ENCODE measurements around the gene IMPG2. TPM values are rescaled to one million over a fixed set of nuclear protein-coding genes. Genes with fewer than 3 reads are reported as not detected.

The IMPG2 gene
- polyA plus RNA-seq, 1 donor from 2014 or later, result 0.05 TPM

DNA sequence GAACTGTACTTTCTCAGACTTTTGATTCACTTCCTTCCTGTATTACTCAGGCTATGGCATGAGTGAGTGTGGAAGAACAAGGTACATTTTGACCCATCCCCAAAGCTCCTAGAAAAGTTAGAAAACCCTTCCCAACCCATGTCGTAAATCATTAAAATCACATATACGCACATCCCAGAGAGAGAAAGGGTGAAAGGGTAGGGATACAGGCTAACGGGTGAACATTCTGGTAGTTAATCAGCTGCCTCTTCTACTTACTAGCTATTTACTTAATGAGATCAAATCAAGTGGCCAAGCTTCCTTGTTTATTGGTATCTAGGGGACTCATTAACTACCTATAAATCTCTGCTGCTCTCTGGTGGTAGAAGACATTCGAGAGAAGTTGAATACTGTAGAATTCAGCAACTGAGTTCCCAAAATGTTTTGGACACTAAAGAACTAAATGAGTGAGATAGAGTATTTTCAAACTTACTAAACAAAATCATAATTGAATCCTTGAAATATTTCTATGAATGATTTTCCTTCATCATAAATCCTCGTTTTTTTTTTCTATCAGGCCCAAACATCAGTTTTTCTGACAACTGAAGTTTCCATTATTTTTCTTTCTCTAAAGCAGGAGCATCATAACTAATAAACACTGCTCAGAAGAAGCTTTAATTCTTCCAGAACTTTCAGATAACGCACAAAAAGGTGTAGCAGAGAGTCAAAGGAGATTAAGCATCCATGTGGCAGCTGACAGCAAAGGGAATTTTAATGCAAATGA lies 124.2 kb downstream of the IMPG2 start:
- no peak overlapping the region for H3K4me3 Mint-ChIP-seq
- peaks cover 3% of the 10 kb centered on the region for H3K27me3 Mint-ChIP-seq
- no peak overlapping the region for H3K27ac Mint-ChIP-seq
- H3K9me3 Mint-ChIP-seq, result peaks cover 0 to 3% (median 0%) of the 10 kb centered on the region in 3 donors
- H3K4me1 Mint-ChIP-seq, result peaks cover 0 to 2% (median 0%) of the 10 kb centered on the region in 3 donors
- no peaks in the 10 kb centered on the region for H3K36me3 Mint-ChIP-seq

GRCh38 chr3:101194392-101194791 lies 126.0 kb downstream of the IMPG2 start:
- H3K4me3 Mint-ChIP-seq, result no peak overlapping the region
- H3K4me1 Mint-ChIP-seq, result peaks cover 0 to 2% (median 0%) of the 10 kb centered on the region in 3 donors
- no peaks in the 10 kb centered on the region for H3K36me3 Mint-ChIP-seq

DNA sequence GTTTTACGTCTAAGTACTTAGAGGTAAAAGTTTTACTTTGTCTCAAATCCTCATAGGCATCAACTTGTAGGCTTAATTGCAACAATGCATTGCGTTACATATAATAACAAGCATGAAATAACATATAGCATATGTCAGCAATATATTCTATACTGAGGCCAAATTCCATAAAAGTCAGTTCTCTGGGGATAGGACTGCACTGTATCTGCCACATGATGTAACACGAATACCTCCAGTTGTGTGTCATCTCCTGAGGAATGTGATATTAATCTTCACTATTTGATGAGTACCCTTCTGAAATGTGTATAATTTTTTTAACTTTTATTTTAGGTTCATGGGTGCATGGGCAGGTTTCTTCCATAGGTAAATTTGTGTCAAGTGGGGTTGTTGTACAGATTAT lies 126.4 kb downstream of the IMPG2 start:
- Mint-ChIP-seq H3K27ac (no peak overlapping the region), H3K4me1 (peaks cover 0 to 2% (median 0%) of the 10 kb centered on the region in 3 donors), H3K36me3 (no peaks in the 10 kb centered on the region)

More at GRCh38 chr3:101194392-101194791, 126.0 kb downstream of the IMPG2 start:
- H3K9me3 Mint-ChIP-seq, result peaks cover 0 to 2% (median 0%) of the 10 kb centered on the region in 3 donors
- peaks cover 4% of the 10 kb centered on the region for H3K27me3 Mint-ChIP-seq
- no peak overlapping the region for H3K27ac Mint-ChIP-seq

DNA sequence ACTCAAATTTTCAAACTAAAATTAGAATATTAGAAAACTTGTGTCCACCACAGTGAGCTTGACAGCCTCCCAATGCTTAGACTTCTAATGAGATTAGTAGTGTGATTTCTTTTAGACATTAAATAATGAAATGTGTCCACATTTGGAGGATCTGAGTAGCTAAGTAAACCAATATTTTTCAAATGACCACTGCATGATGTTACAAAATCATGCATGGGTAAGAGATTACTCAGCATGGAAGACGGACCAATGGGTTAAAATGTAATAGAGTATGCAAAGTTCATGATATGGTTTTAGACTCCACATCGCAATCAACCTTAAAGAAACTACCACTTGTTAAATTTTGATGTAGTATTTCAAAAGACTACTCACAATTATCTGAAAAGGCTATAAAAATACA lies 130.6 kb downstream of the IMPG2 start:
- Mint-ChIP-seq H3K36me3 (no peaks in the 10 kb centered on the region), H3K9me3 (peaks cover 0 to 2% (median 2%) of the 10 kb centered on the region in 3 donors), H3K27me3 (peaks cover 2% of the 10 kb centered on the region), H3K4me3 (no peak overlapping the region), H3K27ac (no peak overlapping the region), H3K4me1 (no peaks in the 10 kb centered on the region)

More for the DNA sequence above, 126.4 kb downstream of the IMPG2 start:
- Mint-ChIP-seq H3K9me3 (peaks cover 0 to 2% (median 0%) of the 10 kb centered on the region in 3 donors), H3K4me3 (no peak overlapping the region), H3K27me3 (peaks cover 4% of the 10 kb centered on the region)

DNA sequence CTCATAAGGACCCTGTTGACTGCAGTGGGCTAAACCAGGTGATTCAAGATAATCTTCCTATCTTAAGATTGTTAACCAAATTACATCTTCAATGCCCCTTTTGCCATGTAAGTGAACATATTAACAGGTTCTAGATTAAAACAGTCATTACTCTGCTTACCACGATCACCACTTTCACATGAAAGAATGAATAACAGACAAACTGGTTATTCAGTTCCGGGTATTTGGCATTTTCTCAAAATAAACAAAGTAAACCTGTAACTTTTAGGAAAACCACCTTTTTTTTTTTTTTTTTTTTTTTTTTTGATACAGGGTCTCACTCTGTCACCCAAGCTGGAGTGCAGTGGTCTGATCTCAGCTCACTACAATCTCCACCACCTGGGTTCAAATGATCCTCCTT lies 131.2 kb downstream of the IMPG2 start:
- H3K36me3 Mint-ChIP-seq, result no peaks in the 10 kb centered on the region
- H3K27ac Mint-ChIP-seq, result no peak overlapping the region
- peaks cover 0 to 2% (median 2%) of the 10 kb centered on the region in 3 donors for H3K9me3 Mint-ChIP-seq
- no peaks in the 10 kb centered on the region for H3K4me1 Mint-ChIP-seq
- H3K27me3 Mint-ChIP-seq, result peaks cover 2% of the 10 kb centered on the region
- H3K4me3 Mint-ChIP-seq, result no peak overlapping the region

GRCh38 chr3:101185341-101185740 lies 135.0 kb downstream of the IMPG2 start:
- Mint-ChIP-seq H3K9me3 (peaks cover 0 to 3% (median 0%) of the 10 kb centered on the region in 3 donors), H3K4me3 (peak overlapping the region in 1 of 4 donors; percentile 19), H3K36me3 (no peaks in the 10 kb centered on the region), H3K27ac (no peak overlapping the region), H3K4me1 (no peaks in the 10 kb centered on the region), H3K27me3 (no peaks in the 10 kb centered on the region)

DNA sequence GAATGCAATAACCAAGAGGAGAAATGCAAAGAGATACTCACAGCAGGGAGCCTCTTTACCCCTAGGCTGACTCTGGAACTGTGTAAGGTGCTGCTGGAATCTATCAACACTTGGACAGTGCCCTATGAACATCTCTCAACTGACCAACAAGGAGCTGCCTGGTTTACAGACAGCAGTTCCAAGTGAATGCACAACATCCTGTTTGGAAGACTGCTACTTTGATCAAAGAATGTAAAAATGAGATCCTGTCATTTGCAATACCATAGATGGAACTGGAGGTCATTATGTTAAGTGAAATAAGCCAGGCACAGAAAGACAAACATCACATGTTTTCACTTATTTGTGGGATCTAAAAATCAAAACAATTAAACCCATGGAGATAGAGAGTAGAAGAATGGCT lies 136.3 kb downstream of the IMPG2 start:
- Mint-ChIP-seq H3K27me3 (no peaks in the 10 kb centered on the region), H3K36me3 (no peaks in the 10 kb centered on the region), H3K27ac (no peak overlapping the region), H3K4me3 (no peak overlapping the region), H3K4me1 (no peaks in the 10 kb centered on the region), H3K9me3 (peaks cover 0 to 3% (median 0%) of the 10 kb centered on the region in 3 donors)

- Mint-ChIP-seq H3K27ac (no peak overlapping the region), H3K4me1 (no peaks in the 10 kb centered on the region), H3K36me3 (no peaks in the 10 kb centered on the region), H3K4me3 (no peak overlapping the region), H3K27me3 (no peaks in the 10 kb centered on the region), H3K9me3 (peaks cover 0 to 3% (median 0%) of the 10 kb centered on the region in 3 donors)
These were observed 137.2 kb downstream of the IMPG2 start for GRCh38 chr3:101183151-101183550.

- H3K4me1 Mint-ChIP-seq, result no peaks in the 10 kb centered on the region
- H3K27ac Mint-ChIP-seq, result no peak overlapping the region
These were observed 137.6 kb downstream of the IMPG2 start for GRCh38 chr3:101182734-101183133.

DNA sequence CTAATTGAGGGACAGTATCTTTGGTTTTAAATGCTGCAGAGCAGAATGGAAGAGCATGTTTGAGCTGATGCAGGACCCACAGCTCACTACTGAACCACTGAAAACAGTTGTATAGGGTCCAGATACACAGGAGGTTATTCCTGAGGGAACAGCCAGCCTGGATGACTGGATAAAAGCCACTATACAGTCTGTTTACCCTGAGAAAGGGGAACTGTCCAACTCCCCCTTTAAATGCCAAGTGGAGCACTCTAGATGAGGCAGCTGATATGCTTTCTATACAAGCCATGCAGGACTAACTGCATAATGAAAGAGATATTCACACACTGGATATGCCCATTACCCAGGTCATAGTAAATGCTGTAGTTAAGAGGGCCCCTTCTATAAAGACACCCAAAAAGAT lies 138.6 kb downstream of the IMPG2 start:
- Mint-ChIP-seq H3K36me3 (no peaks in the 10 kb centered on the region), H3K27ac (no peak overlapping the region), H3K27me3 (no peaks in the 10 kb centered on the region), H3K9me3 (peaks cover 0 to 2% (median 2%) of the 10 kb centered on the region in 3 donors), H3K4me3 (no peak overlapping the region), H3K4me1 (no peaks in the 10 kb centered on the region)

More at GRCh38 chr3:101182734-101183133, 137.6 kb downstream of the IMPG2 start:
- no peak overlapping the region for H3K4me3 Mint-ChIP-seq
- H3K27me3 Mint-ChIP-seq, result no peaks in the 10 kb centered on the region
- H3K36me3 Mint-ChIP-seq, result no peaks in the 10 kb centered on the region
- H3K9me3 Mint-ChIP-seq, result peaks cover 0 to 3% (median 0%) of the 10 kb centered on the region in 3 donors

DNA sequence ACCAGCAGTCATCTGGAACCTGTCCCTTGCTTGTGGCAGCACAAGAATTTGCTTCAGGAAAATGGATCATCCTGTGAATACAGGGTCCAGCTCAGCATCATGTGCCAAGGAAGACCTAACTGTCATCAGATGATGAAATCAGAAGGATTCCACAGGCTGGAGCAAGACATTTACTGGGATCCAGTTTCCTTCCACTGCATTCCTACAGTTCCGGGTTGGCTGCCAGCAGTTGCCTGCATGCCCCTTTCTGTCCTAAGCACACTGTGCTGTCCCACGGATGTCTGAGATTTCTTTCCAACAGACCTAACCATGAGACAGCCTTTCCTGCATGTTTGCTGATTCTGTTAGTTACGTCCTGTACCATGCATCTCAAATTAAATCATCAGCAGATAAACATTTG lies 140.7 kb downstream of the IMPG2 start:
- H3K27ac Mint-ChIP-seq, result no peak overlapping the region
- H3K4me3 Mint-ChIP-seq, result no peak overlapping the region
- no peaks in the 10 kb centered on the region for H3K27me3 Mint-ChIP-seq
- no peaks in the 10 kb centered on the region for H3K4me1 Mint-ChIP-seq
- H3K36me3 Mint-ChIP-seq, result no peaks in the 10 kb centered on the region
- H3K9me3 Mint-ChIP-seq, result peaks cover 0 to 3% (median 2%) of the 10 kb centered on the region in 3 donors

DNA sequence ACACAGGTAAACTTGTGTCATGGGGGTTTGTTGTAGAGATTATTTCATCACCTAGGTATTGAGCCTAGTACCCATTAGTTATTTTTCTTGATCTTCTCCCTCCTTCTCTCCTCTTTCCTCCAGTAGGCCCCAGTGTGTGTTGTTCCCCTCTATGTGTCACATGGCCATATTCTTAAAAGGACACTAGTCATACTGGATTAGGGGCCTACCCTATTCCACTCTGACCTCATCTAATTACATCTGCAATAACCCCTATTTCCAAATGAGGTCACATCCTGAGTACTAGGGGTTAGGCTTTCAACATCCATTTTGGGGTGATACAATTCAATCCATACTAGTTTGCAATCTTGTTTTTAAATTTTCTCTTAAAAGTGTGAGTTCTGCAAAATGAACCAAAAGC lies 142.8 kb downstream of the IMPG2 start:
- no peak overlapping the region for H3K27ac Mint-ChIP-seq
- no peaks in the 10 kb centered on the region for H3K4me1 Mint-ChIP-seq

More for the DNA sequence above, 142.8 kb downstream of the IMPG2 start:
- Mint-ChIP-seq H3K9me3 (peaks cover 0 to 4% (median 3%) of the 10 kb centered on the region in 3 donors), H3K27me3 (no peaks in the 10 kb centered on the region), H3K36me3 (no peaks in the 10 kb centered on the region), H3K4me3 (no peak overlapping the region)

Other genes starting within 250 kb of the IMPG2 start
- 6.1 TPM for gene SENP7, start 192.6 kb upstream of the IMPG2 start, polyA plus RNA-seq
- 39.8 TPM for gene TRMT10C, start 241.3 kb upstream of the IMPG2 start, polyA plus RNA-seq

All from IgD-negative memory B cell (primary cell).